Measurements from ENCODE around the gene RSPH10B. TPM values are rescaled to one million over a fixed set of nuclear protein-coding genes. Genes with fewer than 3 reads are reported as not detected.
"Not testable (repeated sequence)": the region's sequence is repeated elsewhere in the genome, so short reads cannot be mapped to it uniquely, and the experiment has no call there.

Gene RSPH10B
- 0.14 and 1.3 TPM in 2 replicates for total RNA-seq
- polyA plus RNA-seq = not detected in 2 replicates

DNA sequence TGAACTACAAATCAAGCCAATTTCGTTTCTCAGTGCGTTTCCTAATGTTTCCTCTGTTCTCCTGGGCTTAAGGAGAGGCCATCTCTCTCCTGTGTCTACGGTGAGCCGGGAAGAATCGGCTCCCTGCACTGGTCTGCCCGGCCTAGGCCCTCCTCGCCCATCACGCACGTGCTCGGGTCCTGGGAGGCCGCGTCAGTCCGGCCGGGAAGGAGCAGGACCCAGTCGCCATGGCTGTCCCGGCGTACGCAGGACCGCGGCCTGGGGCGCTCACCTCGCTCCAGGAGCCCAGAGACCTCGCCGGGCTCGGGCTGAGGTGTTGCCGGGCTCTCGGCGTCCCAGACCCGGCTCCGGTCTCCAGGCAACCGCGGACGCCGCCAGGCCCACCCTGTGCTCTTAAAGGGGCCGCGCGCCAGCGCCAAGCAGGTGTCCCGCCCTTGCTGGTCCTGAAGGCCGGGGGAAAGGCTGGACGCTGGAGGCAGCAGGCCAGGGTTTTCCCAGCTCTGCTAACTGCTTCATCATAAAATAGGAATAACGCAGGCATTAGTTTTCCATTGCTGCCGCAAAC, at the start of gene RSPH10B:
RSPH10B (minus strand) TSS at position 343 of the 565 bp plus-strand sequence. CDS start 3,573 bp downstream, outside the sequence.
- peak in 1 of 2 donors; percentile 5 for DNase-seq (ENCODE audit: low read depth in 1 of 2, low spot score in 1 of 2)
- H3K4me3 ChIP-seq; H3K36me3 ChIP-seq; H3K27me3 ChIP-seq; H3K9me3 ChIP-seq (ENCODE audit: low read depth); H3K4me1 ChIP-seq (ENCODE audit: low read depth); H3K27ac ChIP-seq: not testable (repeated sequence)

DNA sequence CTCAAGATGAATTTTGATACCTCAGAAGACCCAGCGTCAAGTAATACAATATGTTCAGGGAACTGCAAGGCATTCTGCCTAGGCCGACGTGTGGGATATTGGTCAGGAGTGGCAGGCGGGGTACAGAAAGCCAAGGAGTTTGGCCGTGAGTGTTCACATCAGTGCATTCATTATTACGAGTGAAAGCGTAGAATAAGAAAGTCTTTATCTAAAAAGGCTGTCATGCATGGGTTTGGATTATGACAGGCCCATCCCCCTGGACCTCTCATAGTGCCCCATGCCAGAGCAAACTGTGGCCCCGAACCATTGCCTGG, 46.1 kb upstream of the RSPH10B start:
- Histone ChIP-seq H3K9me3 (ENCODE audit: low read depth) (no peaks in the 10 kb centered on the region), H3K27ac (peak overlapping the region; percentile 43), H3K27me3 (no peaks in the 10 kb centered on the region), H3K4me1 (ENCODE audit: low read depth) (no peaks in the 10 kb centered on the region), H3K4me3 (no peak overlapping the region), H3K36me3 (peaks cover 26% of the 10 kb centered on the region)
- no peak for TF ChIP-seq CTCF (IDR thresholded peaks at IDR 0.05; ENCODE audit: low read depth, low read length)
- no peak for DNase-seq (ENCODE audit: low read depth in 1 of 2, low spot score in 1 of 2)

DNA sequence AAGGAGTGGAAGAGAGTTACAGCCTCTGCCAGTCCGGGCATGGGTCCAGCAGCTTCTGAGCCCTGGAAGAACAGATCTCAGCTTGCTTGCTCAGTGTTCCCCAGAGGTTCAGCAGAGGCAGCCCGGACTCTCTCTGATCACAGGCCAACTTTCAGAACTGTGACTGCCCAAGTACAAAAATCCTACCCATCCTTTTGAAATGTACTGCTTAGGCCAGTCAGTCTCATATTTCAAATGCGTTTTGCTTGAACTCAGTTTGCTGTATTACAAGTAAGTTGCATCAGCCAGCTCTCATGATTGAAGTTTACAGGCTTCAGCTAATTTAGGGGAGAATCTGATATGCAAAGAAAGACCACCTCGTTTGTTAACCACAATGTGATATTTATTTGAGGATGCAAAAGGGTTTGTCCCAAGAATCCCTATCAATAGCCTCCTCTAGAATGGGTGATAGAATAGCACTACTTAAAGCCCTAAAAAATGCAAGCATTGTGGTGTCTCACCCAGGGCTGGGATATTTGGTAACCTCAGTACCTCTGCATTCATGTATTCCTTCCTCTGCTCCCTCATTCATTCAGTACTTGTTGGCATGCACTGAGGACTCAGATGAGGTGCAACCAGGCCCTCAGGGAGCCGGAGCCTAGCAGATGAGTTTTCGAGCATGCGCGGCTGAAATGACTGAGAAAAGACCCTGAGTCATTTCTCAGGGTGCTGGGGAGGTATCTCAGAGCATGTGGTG, 45.6 kb upstream of the RSPH10B start:
- H3K27me3 ChIP-seq = no peaks in the 10 kb centered on the region
- peaks cover 26% of the 10 kb centered on the region for H3K36me3 ChIP-seq
- TF ChIP-seq CTCF (IDR thresholded peaks at IDR 0.05; ENCODE audit: low read depth, low read length) = no peak
- H3K4me1 ChIP-seq (ENCODE audit: low read depth) = no peaks in the 10 kb centered on the region
- no peak overlapping the region for H3K4me3 ChIP-seq
- peak overlapping the region; percentile 56 for H3K27ac ChIP-seq
- peak in 1 of 2 donors; percentile 96 for DNase-seq (ENCODE audit: low read depth in 1 of 2, low spot score in 1 of 2)
- no peaks in the 10 kb centered on the region for H3K9me3 ChIP-seq (ENCODE audit: low read depth)

DNA sequence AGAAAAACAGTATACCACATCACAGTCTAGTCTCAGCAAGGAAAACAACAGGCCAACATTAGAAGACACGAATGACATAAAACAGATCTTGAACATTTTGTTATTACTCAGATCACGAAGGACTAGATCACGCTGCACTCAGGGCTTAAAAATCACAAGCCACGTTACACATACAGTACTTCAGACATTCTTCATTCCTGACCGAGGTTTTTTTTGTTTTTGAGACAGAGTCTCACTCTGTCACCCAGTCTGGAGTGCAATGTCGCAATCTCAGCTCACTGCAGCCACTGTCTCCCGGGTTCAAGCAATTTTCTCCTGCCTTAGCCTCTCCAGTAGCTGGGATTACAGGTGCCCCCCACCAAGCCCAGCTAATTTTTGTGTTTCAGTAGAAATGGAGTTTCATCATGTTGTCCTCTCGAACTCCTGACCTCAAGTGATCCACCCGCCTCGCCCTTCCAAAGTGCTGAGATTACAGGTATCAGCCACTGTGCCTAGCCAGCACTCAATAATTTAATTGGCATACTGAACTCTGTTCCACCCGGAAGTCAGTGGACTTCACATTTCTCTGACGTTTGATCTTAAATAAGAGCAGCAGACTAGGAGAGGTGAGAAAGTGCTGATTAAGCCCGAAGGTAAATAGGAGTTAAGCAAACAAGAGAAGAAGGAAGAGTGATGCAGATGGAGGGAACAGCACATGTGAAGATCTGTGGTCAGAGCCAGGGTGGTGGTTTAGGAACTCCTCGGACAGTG, 42.0 kb upstream of the RSPH10B start:
- DNase-seq (ENCODE audit: low read depth in 1 of 2, low spot score in 1 of 2) = peak in 1 of 2 donors; percentile 6
- no peak for TF ChIP-seq CTCF (IDR thresholded peaks at IDR 0.05; ENCODE audit: low read depth, low read length)
- Histone ChIP-seq H3K4me1 (ENCODE audit: low read depth) (peaks cover 9% of the 10 kb centered on the region), H3K9me3 (ENCODE audit: low read depth) (no peaks in the 10 kb centered on the region), H3K4me3 (no peak overlapping the region), H3K27me3 (no peaks in the 10 kb centered on the region), H3K36me3 (peaks cover 8% of the 10 kb centered on the region), H3K27ac (no peak overlapping the region)

- peak overlapping the region; percentile 26 for H3K27ac ChIP-seq
These were observed 41.1 kb upstream of the RSPH10B start for GRCh38 chr7:6011541-6011940.

DNA sequence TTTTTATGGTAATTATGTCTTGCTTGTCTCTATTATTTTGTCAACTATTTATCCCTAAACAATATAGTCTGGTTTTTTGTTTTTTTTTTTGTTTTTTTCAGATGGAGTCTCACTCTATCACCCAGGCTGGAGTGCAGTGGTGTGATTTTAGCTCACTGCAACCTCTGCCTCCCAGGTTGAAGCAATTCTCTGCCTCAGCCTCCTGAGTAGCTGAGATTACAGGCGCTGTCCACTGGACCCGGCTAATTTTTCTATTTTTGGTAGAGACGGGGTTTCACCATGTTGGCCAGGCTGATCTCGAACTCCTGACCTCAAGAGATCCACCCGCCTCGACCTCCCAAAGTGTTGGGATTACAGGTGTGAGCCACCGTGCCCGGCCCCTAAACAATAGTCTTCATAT, 39.9 kb upstream of the RSPH10B start:
- DNase-seq (ENCODE audit: low read depth in 1 of 2, low spot score in 1 of 2); H3K9me3 ChIP-seq (ENCODE audit: low read depth); H3K27me3 ChIP-seq; H3K4me1 ChIP-seq (ENCODE audit: low read depth); H3K36me3 ChIP-seq; H3K27ac ChIP-seq: not testable (repeated sequence)
- H3K4me3 ChIP-seq = peak overlapping the region; percentile 63

More at GRCh38 chr7:6011541-6011940, 41.1 kb upstream of the RSPH10B start:
- Histone ChIP-seq H3K27me3 (no peaks in the 10 kb centered on the region), H3K36me3 (peaks cover 8% of the 10 kb centered on the region), H3K9me3 (ENCODE audit: low read depth) (no peaks in the 10 kb centered on the region), H3K4me1 (ENCODE audit: low read depth) (peaks cover 9% of the 10 kb centered on the region), H3K4me3 (no peak overlapping the region)
- DNase-seq (ENCODE audit: low read depth in 1 of 2, low spot score in 1 of 2) = no peak
- no peak for TF ChIP-seq CTCF (IDR thresholded peaks at IDR 0.05; ENCODE audit: low read depth, low read length)
